Right atrium auricular region (tissue), 2 donors: ENCODE results near the gene DAGLA. TPM values are rescaled to one million over a fixed set of nuclear protein-coding genes. Genes with fewer than 3 reads are reported as not detected.

Experiments
- DNase-seq: peaks from one replicate; pipeline ENCODE4 v3.0.0-alpha.2; 2019; ENCODE audit warnings: low spot score
- H3K27ac ChIP-seq, 2 donors: fragments of 200-600 bp; sonication (generic); 1 replicate in 1 of 2; 2 replicates in 1 of 2; pipeline ENCODE4 v1.5.1; 2016 to 2019
- H3K27me3 ChIP-seq, 2 donors: fragments of 200-600 bp; sonication (generic); one replicate each; pipeline versions ENCODE4 v1.5.1 to v1.6.0; 2017 to 2019
- H3K36me3 ChIP-seq: fragments of 200-600 bp; sonication (generic); one replicate; pipeline ENCODE4 v1.5.1; 2016
- H3K4me1 ChIP-seq, 2 donors: fragments of 200-600 bp; sonication (generic); one replicate each; pipeline versions ENCODE4 v1.5.1 to v1.6.0; 2017 to 2019
- H3K4me3 ChIP-seq, 2 donors: fragments of 200-600 bp; sonication (generic); 1 replicate in 1 of 2; 2 replicates in 1 of 2; pipeline ENCODE4 v1.5.1; 2017 to 2019; ENCODE audit warnings: mild to moderate bottlenecking in 1 of 2, moderate library complexity in 1 of 2
- H3K9me3 ChIP-seq, 2 donors: fragments of 200-600 bp; sonication (generic); one replicate each; pipeline ENCODE4 v1.5.1; 2019
- total RNA-seq, 2 donors: library from RNA; depleted of rRNA; stranded (reverse); fragments of >200 nt; gene quantifications; one replicate each; pipeline ENCODE4 v1.1.0, GENCODE V29; 2016
- TF ChIP-seq, protein P1 (sequence below), 2 donors: fragments of 200-600 bp; sonication (generic); IDR thresholded peaks; one replicate each; pipeline ENCODE4 v1.5.1; 2019; ENCODE audit warnings: antibody characterized with exemption in 2 of 2

DAGLA gene
- total RNA-seq, 2 donors from 2014 or later: 3.9 to 5.7 TPM

DNA sequence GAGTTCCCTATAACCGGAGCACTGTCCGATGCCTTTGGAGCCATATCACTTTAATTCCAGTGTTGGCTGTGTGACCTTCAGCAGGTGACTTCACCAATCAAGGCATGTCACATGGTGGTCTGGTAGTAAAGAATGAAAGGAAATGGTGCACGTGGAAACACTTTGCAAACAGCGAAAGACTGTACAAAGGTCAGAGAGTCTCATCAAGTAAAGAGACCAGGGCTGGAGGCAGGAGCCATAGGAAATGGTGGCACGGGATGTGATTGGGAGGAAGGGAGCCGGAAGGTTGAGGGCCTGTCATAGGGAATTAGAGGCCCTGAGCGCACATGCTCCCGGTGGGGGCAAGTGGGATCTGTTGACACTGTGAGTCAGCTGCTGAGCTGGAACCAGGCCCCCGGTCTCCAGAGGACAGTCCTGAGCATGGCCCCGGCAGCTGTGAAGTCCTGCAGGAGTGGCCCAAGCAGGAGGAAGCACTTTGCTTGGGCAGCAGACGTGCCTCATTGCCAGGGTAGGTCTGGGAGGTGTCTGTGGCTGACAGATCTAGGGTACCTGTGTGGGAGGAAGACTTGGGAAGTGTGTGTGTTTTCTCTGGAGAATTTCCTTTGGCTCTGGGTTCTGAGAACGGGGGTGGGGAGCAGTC is 2.0 kb downstream of the DAGLA start:
- no peak overlapping the region for H3K27ac ChIP-seq
- peaks cover 0 to 46% of the 10 kb centered on the region in 2 donors for H3K4me1 ChIP-seq
- DNase-seq: no peak
- H3K27me3 ChIP-seq: no peaks in the 10 kb centered on the region
- no peaks in the 10 kb centered on the region for H3K9me3 ChIP-seq
- no peaks in the 10 kb centered on the region for H3K36me3 ChIP-seq
- TF ChIP-seq, protein P1, sequence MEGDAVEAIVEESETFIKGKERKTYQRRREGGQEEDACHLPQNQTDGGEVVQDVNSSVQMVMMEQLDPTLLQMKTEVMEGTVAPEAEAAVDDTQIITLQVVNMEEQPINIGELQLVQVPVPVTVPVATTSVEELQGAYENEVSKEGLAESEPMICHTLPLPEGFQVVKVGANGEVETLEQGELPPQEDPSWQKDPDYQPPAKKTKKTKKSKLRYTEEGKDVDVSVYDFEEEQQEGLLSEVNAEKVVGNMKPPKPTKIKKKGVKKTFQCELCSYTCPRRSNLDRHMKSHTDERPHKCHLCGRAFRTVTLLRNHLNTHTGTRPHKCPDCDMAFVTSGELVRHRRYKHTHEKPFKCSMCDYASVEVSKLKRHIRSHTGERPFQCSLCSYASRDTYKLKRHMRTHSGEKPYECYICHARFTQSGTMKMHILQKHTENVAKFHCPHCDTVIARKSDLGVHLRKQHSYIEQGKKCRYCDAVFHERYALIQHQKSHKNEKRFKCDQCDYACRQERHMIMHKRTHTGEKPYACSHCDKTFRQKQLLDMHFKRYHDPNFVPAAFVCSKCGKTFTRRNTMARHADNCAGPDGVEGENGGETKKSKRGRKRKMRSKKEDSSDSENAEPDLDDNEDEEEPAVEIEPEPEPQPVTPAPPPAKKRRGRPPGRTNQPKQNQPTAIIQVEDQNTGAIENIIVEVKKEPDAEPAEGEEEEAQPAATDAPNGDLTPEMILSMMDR (IDR thresholded peaks at IDR 0.05): no peak
- no peak overlapping the region for H3K4me3 ChIP-seq

DNA sequence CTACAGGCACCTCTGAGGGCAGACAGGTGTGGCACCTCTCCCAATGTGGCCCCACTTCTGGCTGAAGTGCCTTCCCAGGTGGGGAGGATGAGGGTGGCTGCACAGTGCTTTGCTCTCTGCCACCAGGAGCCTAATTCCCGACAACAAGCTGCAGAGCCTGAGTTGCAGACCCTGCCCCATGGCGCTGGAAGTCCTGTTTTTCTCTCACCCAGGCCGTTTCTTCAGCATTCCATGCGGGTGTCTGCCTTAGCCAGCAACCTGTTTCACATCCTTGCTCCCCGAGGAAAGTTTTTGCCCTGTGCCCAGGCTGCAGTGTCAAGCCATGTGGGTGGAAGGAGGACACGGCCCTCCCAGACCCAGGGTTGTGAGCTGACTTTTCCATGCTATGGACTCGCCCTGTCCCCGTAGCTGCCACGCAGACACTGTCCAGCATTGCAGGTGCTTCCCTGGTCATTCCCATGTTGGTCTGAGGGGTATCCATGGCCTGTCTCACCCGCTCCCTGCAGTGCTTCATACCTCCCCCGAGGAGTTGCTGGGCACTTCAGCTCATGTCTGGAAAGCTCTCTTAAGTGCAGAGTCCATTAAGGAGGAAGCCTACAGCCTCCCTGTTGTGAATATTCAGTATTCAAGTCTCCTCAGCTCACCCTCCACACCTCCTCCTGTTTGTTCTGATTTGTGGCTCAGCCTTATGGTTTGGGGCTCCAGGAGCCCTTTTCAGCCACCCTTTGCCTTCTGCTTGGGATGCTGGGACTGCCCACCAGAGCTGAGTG is 2.9 kb downstream of the DAGLA start:
- peaks cover 0 to 50% of the 10 kb centered on the region in 2 donors for H3K4me1 ChIP-seq
- no peaks in the 10 kb centered on the region for H3K9me3 ChIP-seq
- no peaks in the 10 kb centered on the region for H3K27me3 ChIP-seq
- no peaks in the 10 kb centered on the region for H3K36me3 ChIP-seq
- no peak overlapping the region for H3K4me3 ChIP-seq
- no peak for DNase-seq
- no peak overlapping the region for H3K27ac ChIP-seq
- TF ChIP-seq, protein P1 (IDR thresholded peaks at IDR 0.05): no peak

DNA sequence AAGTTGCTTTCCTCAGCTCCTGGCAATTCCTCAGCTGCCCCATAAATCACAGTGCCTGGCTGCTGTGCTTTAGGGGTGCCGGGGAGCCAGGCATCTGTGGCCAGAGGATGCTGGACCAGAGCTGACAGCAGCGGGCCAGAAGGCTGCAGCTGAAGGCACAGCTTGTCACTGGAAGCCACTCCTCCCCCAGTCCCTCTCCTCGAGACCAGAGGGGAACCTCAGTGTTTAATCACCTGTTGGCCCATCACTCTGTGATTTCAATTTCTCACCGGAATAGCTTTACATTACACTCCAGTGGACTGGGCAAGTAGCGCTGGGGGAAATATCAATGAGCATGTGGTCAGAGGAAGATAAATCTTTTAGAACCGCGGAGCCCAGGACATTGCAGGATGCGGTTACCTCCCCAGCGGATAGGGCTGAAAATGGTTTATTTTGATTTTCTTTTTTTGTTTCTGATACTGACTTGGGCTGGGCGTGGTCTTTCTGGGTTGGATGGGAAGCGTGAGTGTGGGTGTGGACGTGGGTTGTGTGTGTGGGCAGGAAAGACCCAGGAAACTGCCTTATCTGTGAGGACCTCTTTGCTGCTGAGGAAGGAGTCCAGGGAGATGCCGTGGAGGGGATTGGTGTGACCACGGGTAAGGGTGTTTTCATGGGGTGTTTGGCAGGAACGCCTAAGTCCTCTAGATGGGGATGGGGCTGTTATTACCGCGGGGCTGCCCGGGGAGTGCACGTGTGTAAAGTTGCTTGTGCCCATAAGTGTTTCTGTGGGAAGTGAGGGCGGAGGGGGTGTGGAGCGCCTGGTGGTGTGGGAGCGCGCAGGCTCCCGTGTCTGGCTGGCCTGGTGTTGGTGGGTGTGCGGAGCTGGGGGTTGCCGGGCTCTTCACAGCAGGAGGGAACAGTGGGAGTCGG is 4.0 kb downstream of the DAGLA start:
- Histone ChIP-seq H3K36me3 (no peaks in the 10 kb centered on the region), H3K9me3 (no peaks in the 10 kb centered on the region), H3K4me3 (no peak overlapping the region), H3K4me1 (peaks cover 0 to 61% of the 10 kb centered on the region in 2 donors), H3K27me3 (no peaks in the 10 kb centered on the region), H3K27ac (no peak overlapping the region)
- no peak for DNase-seq
- TF ChIP-seq, protein P1 (IDR thresholded peaks at IDR 0.05): no peak

DNA sequence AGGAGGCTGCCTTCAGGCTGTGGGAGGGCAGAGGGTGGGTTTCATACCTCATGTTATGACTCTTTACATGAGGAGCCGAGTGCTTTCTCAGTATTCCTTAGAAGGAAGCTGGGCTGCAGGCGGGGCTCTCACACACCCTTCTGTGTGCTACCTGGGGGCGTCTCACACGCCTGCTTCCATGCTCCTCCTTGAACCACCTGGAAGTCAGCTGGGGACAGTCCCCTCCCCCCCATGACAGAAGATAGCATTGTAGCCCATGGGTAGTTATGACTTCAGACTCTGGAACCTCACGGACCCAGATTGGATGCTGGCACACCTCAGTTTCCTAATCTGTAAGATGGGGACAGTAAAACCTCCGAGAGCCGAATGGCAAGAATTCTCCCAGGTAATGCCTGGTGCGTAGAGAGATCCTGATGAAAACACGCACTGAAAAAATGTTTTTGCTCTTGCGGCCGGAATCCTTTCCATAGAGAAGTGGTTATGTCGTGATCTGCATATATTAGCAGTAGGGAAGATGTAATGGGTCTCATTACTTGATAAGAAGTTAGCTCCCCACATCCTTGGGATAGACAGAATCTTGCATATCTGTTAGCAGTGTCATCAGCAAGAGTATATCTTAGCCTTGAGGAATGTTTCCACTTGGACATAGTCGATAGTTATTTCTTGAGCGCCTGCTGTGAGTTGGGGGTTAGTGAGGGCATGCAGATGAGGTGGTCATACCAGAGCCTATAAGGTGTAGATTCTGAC is 4.9 kb downstream of the DAGLA start:
- Histone ChIP-seq H3K27ac (no peak overlapping the region), H3K27me3 (no peaks in the 10 kb centered on the region), H3K4me3 (no peak overlapping the region), H3K4me1 (peaks cover 0 to 56% of the 10 kb centered on the region in 2 donors), H3K36me3 (no peaks in the 10 kb centered on the region), H3K9me3 (no peaks in the 10 kb centered on the region)
- no peak for DNase-seq
- TF ChIP-seq, protein P1 (IDR thresholded peaks at IDR 0.05): no peak

DNA sequence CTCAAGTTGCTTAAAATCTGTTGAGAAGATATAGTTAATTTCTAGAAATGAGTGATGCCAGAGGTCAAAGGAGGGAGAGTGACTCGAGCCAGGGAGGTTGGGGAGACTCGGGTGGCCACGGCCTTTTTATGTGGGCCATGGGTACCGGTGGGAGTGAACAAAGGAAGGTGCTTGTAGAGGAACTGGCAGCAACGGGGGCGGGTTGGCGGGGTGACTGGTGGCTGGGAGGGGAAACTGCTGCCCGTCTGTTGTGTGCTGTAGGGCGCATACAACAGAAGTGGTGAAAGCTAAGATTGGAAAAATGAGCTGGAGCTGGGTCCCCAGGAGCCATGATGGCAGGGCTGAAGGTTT is 5.4 kb downstream of the DAGLA start:
- Histone ChIP-seq H3K4me1 (peaks cover 0 to 54% of the 10 kb centered on the region in 2 donors), H3K4me3 (no peak overlapping the region), H3K27ac (no peak overlapping the region), H3K36me3 (no peaks in the 10 kb centered on the region), H3K27me3 (no peaks in the 10 kb centered on the region), H3K9me3 (no peaks in the 10 kb centered on the region)
- no peak for DNase-seq
- TF ChIP-seq, protein P1 (IDR thresholded peaks at IDR 0.05): no peak
